ENCODE measurements around the gene SERPINA4. TPM values are rescaled to one million over a fixed set of nuclear protein-coding genes. Genes with fewer than 3 reads are reported as not detected.

Gene SERPINA4
- total RNA-seq, 3 donors from 2014 or later (not counting 1 experiment from before 2014, with no cell fraction given), result not detected

DNA sequence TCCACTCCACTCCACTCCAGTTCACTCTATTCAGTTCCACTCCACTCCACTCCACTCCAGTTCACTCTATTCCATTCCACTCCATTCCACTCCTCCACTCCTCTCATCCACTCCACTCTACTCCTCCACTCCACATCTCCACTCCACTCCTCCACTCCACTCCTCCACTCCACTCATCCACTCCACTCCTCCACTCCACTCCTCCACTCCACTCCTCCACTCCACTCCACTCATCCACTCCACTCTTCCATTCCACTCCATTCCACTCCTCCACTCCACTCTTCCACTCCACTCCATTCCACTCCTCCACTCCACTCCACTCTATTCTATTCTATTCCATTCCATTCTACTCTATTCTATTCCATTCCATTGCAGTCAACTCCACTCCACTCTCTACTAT lies 29.8 kb downstream of the SERPINA4 start:
- Mint-ChIP-seq H3K27ac (no peak overlapping the region), H3K4me3 (no peak overlapping the region), H3K9me3 (peaks cover 0 to 6% of the 10 kb centered on the region in 2 donors), H3K4me1 (no peaks in the 10 kb centered on the region), H3K27me3 (ENCODE audit: low read depth in 2 of 2) (peaks cover 0 to 1% of the 10 kb centered on the region in 2 donors), H3K36me3 (no peaks in the 10 kb centered on the region)
- H3K36me3 ChIP-seq (ENCODE audit: control insufficient read depth, insufficient read depth, low read length), result no peaks in the 10 kb centered on the region
- no peak overlapping the region for H3K4me3 ChIP-seq (ENCODE audit: low read length)
- H3K9me3 ChIP-seq (ENCODE audit: control insufficient read depth, insufficient read depth, low read length), result no peaks in the 10 kb centered on the region
- no peaks in the 10 kb centered on the region for H3K4me1 ChIP-seq (ENCODE audit: control insufficient read depth, insufficient read depth, low read length)
- intact Hi-C loops (cut with micrococcal nuclease), result no loop called here
- H3K27me3 ChIP-seq (ENCODE audit: control insufficient read depth, insufficient read depth, low read length), result no peaks in the 10 kb centered on the region
- H3K27ac ChIP-seq (ENCODE audit: low read length), result no peak overlapping the region
- TF ChIP-seq, protein P1, sequence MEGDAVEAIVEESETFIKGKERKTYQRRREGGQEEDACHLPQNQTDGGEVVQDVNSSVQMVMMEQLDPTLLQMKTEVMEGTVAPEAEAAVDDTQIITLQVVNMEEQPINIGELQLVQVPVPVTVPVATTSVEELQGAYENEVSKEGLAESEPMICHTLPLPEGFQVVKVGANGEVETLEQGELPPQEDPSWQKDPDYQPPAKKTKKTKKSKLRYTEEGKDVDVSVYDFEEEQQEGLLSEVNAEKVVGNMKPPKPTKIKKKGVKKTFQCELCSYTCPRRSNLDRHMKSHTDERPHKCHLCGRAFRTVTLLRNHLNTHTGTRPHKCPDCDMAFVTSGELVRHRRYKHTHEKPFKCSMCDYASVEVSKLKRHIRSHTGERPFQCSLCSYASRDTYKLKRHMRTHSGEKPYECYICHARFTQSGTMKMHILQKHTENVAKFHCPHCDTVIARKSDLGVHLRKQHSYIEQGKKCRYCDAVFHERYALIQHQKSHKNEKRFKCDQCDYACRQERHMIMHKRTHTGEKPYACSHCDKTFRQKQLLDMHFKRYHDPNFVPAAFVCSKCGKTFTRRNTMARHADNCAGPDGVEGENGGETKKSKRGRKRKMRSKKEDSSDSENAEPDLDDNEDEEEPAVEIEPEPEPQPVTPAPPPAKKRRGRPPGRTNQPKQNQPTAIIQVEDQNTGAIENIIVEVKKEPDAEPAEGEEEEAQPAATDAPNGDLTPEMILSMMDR (IDR thresholded peaks at IDR 0.05), result no peak
- ATAC-seq (no peak), DNase-seq (no peak)

DNA sequence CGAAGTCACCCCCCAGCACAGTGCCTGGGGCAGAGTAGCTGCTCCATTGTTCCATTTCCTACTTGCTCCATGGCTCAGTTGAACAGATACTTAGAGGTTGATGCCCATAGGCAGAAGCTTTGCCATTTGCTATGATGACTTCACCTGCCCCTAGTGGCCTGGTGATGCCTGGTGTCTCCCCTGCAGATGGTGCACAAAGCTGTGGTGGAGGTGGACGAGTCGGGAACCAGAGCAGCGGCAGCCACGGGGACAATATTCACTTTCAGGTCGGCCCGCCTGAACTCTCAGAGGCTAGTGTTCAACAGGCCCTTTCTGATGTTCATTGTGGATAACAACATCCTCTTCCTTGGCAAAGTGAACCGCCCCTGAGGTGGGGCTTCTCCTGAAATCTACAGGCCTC lies 30.6 kb downstream of the SERPINA4 start:
- Mint-ChIP-seq H3K36me3 (no peaks in the 10 kb centered on the region), H3K27me3 (ENCODE audit: low read depth in 2 of 2) (peaks cover 0 to 3% of the 10 kb centered on the region in 2 donors), H3K27ac (no peak overlapping the region), H3K4me1 (no peaks in the 10 kb centered on the region), H3K9me3 (peaks cover 0 to 6% of the 10 kb centered on the region in 2 donors), H3K4me3 (no peak overlapping the region)
- Histone ChIP-seq H3K36me3 (ENCODE audit: control insufficient read depth, insufficient read depth, low read length) (no peaks in the 10 kb centered on the region), H3K27ac (ENCODE audit: low read length) (no peak overlapping the region), H3K9me3 (ENCODE audit: control insufficient read depth, insufficient read depth, low read length) (no peaks in the 10 kb centered on the region), H3K4me3 (ENCODE audit: low read length) (no peak overlapping the region), H3K27me3 (ENCODE audit: control insufficient read depth, insufficient read depth, low read length) (no peaks in the 10 kb centered on the region), H3K4me1 (ENCODE audit: control insufficient read depth, insufficient read depth, low read length) (no peaks in the 10 kb centered on the region)
- no peak for DNase-seq
- 90% methylated on average over 8 of the region's 8 CpGs for WGBS (ENCODE audit: insufficient coverage)
- ATAC-seq, result no peak
- intact Hi-C loops (cut with micrococcal nuclease), result no loop called here
- TF ChIP-seq, protein P1 (IDR thresholded peaks at IDR 0.05), result no peak

DNA sequence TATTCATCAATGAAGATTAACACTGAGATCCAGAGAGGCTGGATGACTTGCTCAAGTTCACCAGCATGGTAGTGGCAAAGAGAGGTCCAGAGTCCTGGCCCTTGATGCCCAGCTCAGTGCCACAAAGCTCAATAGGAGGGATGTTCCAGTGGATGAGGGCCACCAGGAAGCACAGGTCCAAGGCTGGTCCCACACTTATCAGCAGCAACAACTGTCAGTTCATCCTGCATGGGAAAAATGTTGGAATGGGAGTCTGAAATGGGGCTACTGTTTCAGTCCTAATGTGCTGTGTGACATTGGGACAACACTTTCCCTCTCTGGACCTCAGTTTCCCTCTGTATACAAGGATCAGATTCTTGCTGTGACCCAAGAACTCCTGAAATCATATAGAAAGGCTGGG lies 31.2 kb downstream of the SERPINA4 start:
- no peak for DNase-seq
- intact Hi-C loops (cut with micrococcal nuclease), result no loop called here
- peaks cover 0 to 3% of the 10 kb centered on the region in 2 donors for H3K27me3 Mint-ChIP-seq (ENCODE audit: low read depth in 2 of 2)

DNA sequence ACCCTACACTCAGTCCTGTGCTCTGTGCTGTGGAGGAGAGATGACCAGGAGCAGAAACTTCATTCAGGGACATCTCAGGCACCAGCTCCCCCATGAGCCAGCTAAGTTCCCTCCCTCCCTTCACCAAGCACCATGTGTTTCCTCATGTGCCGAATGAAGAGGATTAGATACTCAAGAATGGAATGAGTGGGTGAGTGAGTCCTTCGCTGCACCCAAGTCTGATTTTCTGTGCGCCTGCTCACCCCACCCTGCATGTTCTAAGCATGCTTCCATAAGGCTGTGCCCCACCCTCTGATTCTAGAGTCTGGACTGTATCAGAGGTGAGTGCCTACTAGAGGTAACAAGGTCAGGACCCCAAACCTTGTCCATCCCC lies 32.1 kb downstream of the SERPINA4 start:
- no peak overlapping the region for H3K27ac ChIP-seq (ENCODE audit: low read length)
- ATAC-seq, result no peak
- H3K36me3 Mint-ChIP-seq, result no peaks in the 10 kb centered on the region
- no peaks in the 10 kb centered on the region for H3K36me3 ChIP-seq (ENCODE audit: control insufficient read depth, insufficient read depth, low read length)
- no peak overlapping the region for H3K27ac Mint-ChIP-seq
- TF ChIP-seq, protein P1 (IDR thresholded peaks at IDR 0.05), result no peak
- peaks cover 0 to 6% of the 10 kb centered on the region in 2 donors for H3K9me3 Mint-ChIP-seq
- no peaks in the 10 kb centered on the region for H3K27me3 ChIP-seq (ENCODE audit: control insufficient read depth, insufficient read depth, low read length)
- intact Hi-C loops (cut with micrococcal nuclease), result no loop called here
- 100% methylated on average over 3 of the region's 3 CpGs for WGBS (ENCODE audit: insufficient coverage)
- H3K9me3 ChIP-seq (ENCODE audit: control insufficient read depth, insufficient read depth, low read length), result no peaks in the 10 kb centered on the region
- H3K4me1 ChIP-seq (ENCODE audit: control insufficient read depth, insufficient read depth, low read length), result no peaks in the 10 kb centered on the region
- no peak overlapping the region for H3K4me3 ChIP-seq (ENCODE audit: low read length)
- no peak overlapping the region for H3K4me3 Mint-ChIP-seq
- no peaks in the 10 kb centered on the region for H3K4me1 Mint-ChIP-seq
- DNase-seq, result no peak
- peaks cover 0 to 3% of the 10 kb centered on the region in 2 donors for H3K27me3 Mint-ChIP-seq (ENCODE audit: low read depth in 2 of 2)

More for the DNA sequence above, 31.2 kb downstream of the SERPINA4 start:
- H3K36me3 ChIP-seq (ENCODE audit: control insufficient read depth, insufficient read depth, low read length), result no peaks in the 10 kb centered on the region
- Mint-ChIP-seq H3K4me3 (no peak overlapping the region), H3K9me3 (peaks cover 0 to 6% of the 10 kb centered on the region in 2 donors), H3K27ac (no peak overlapping the region), H3K4me1 (no peaks in the 10 kb centered on the region), H3K36me3 (no peaks in the 10 kb centered on the region)
- TF ChIP-seq, protein P1 (IDR thresholded peaks at IDR 0.05), result no peak
- H3K27ac ChIP-seq (ENCODE audit: low read length), result no peak overlapping the region
- H3K4me1 ChIP-seq (ENCODE audit: control insufficient read depth, insufficient read depth, low read length), result no peaks in the 10 kb centered on the region
- H3K9me3 ChIP-seq (ENCODE audit: control insufficient read depth, insufficient read depth, low read length), result no peaks in the 10 kb centered on the region
- H3K27me3 ChIP-seq (ENCODE audit: control insufficient read depth, insufficient read depth, low read length), result no peaks in the 10 kb centered on the region
- H3K4me3 ChIP-seq (ENCODE audit: low read length), result no peak overlapping the region
- ATAC-seq, result no peak

All from natural killer cell (primary cell).